ENCODE results near the gene ERC2.

GRCh38 chr3:55888282-55888885 lies 579.9 kb downstream of the ERC2 start:
- TF ChIP-seq, protein P1, sequence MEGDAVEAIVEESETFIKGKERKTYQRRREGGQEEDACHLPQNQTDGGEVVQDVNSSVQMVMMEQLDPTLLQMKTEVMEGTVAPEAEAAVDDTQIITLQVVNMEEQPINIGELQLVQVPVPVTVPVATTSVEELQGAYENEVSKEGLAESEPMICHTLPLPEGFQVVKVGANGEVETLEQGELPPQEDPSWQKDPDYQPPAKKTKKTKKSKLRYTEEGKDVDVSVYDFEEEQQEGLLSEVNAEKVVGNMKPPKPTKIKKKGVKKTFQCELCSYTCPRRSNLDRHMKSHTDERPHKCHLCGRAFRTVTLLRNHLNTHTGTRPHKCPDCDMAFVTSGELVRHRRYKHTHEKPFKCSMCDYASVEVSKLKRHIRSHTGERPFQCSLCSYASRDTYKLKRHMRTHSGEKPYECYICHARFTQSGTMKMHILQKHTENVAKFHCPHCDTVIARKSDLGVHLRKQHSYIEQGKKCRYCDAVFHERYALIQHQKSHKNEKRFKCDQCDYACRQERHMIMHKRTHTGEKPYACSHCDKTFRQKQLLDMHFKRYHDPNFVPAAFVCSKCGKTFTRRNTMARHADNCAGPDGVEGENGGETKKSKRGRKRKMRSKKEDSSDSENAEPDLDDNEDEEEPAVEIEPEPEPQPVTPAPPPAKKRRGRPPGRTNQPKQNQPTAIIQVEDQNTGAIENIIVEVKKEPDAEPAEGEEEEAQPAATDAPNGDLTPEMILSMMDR (conservative IDR thresholded peaks at IDR 0.05 in 1 of 2, IDR thresholded peaks at IDR 0.05 in 1 of 2; ENCODE audit: low read depth in 1 of 2, low read length in 2 of 2), result no peak
- TF ChIP-seq EZH2 (IDR thresholded peaks at IDR 0.05; ENCODE audit: low read length, missing control alignments), result no peak

All from fibroblast of lung (primary cell).